Measurements from ENCODE around the gene ARMCX2. TPM values are rescaled to one million over a fixed set of nuclear protein-coding genes. Genes with fewer than 3 reads are reported as not detected.

ARMCX2 gene
- total RNA-seq, result 76.4 and 91.0 TPM in 2 replicates

DNA sequence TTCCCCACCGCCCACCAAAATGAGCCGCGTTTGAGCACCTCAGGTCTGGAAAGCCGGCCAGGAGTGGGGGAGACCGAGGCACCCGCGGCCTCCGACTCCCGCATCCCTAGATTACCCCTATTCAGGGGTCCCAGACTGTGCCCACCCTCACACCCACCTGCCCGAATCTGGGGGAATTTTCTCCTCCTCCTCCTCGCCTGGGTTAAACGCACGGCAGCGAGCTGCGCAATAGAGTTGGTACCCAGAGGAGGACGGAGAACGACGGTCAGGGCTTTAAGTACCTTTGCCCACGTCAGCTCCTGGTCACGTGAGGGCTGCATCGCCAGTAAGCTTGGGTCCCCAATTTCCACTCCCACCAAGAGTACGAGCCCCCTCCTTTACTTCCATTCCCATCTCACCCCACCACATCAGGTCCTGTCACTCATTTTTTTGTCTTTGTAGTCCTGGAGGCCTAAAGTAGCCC is at the start of gene ARMCX2:
TSS of gene ARMCX2 (minus strand) at position 250 of the 463 bp plus-strand sequence. CDS start 2,262 bp downstream, outside the sequence.

DNA sequence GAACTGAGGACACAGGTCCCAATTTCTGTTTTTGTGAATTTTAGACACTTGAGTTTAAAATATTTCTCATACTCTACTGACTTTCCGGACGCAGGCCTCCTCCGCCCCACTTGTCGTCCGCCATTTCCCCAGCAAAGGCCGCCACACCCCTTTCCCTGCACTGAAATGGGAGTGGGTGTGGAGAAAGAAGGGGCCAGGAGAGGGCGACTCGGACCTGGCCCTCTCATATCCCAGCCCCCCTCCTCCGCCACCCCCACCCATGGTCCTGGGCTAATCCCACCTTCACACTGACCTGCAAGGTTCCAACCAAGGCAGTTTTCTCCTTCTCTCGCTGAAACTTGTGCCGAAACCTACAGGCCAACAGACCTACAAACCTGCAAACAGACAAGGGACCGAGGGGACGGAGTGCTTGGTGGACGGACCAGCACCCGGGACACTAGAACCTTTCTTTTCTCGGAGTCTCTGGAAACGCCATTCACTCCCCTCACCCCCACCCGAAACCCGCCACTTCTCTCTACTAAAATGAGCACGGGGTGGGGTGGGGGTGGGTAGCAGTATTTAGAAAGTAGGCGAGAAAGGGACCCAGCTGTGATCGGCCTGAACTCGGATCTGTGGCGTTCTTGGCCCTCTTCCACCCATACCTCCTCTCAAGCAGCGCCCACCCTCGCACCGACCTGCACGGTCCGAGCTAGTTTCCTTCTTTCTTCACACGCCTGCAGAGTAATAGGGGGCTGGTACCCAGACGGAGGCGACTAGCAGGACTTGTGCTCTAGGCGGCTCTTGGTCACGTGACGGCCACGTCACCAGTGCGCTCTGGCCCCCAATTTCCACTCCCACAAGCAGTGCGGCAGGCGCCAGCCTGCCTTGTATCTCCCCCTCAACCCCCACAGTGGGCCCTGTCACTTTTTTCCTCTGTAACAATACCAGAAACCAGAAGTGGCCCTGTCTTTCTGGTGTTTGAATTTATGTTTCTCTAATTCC is 42.1 kb downstream of the ARMCX2 start, which contains the start of gene ARMCX6:
TSS of gene ARMCX6 (minus strand) at position 790 of the 981 bp plus-strand sequence. CDS start 1,380 bp downstream, outside the sequence.

Other genes starting within 250 kb of the ARMCX2 start
- 0.90 and 2.1 TPM in 2 replicates for gene ARMCX4, start 174.4 kb downstream of the ARMCX2 start, total RNA-seq
- gene ARMCX1, start 109.3 kb downstream of the ARMCX2 start, total RNA-seq, result 15.9 and 31.8 TPM in 2 replicates
- gene ARMCX6, start 41.9 kb downstream of the ARMCX2 start, total RNA-seq, result 10.8 and 38.4 TPM in 2 replicates
- gene ARMCX3, start 36.7 kb downstream of the ARMCX2 start, total RNA-seq, result 46.5 and 66.8 TPM in 2 replicates

All from cardiac atrium fibroblast (primary cell).